T-helper 2 cell treated with Interferon-gamma antibody and Interleukin-4, amounts not matched to agents 5 μg/mL and 100 μg/mL, for 36 hours (primary cell): ENCODE results near the gene TMEFF2.
"Not testable (repeated sequence)": the region's sequence is repeated elsewhere in the genome, so short reads cannot be mapped to it uniquely, and the experiment has no call there.

Experiments used
- DNase-seq: peaks from one replicate; pipeline ENCODE4 v3.0.0; 2021; ENCODE audit warnings: low spot score
- H3K27ac Mint-ChIP-seq: one replicate; pipeline ENCODE4 v1.8.0; 2021; ENCODE audit warnings: mild to moderate bottlenecking, mixed read lengths
- H3K27me3 Mint-ChIP-seq: one replicate; pipeline ENCODE4 v1.8.0; 2021; ENCODE audit warnings: low read depth, mixed read lengths
- H3K36me3 Mint-ChIP-seq: one replicate; pipeline ENCODE4 v1.8.0; 2021; ENCODE audit warnings: low read depth, mixed read lengths
- H3K4me1 Mint-ChIP-seq: one replicate; pipeline ENCODE4 v1.8.0; 2021; ENCODE audit warnings: low read depth, mixed read lengths
- H3K4me3 Mint-ChIP-seq: one replicate; pipeline ENCODE4 v1.8.0; 2022; ENCODE audit warnings: mild to moderate bottlenecking, moderate library complexity, mixed read lengths
- H3K9me3 Mint-ChIP-seq: one replicate; pipeline ENCODE4 v1.8.0; 2021; ENCODE audit warnings: mixed read lengths

TMEFF2 gene

DNA sequence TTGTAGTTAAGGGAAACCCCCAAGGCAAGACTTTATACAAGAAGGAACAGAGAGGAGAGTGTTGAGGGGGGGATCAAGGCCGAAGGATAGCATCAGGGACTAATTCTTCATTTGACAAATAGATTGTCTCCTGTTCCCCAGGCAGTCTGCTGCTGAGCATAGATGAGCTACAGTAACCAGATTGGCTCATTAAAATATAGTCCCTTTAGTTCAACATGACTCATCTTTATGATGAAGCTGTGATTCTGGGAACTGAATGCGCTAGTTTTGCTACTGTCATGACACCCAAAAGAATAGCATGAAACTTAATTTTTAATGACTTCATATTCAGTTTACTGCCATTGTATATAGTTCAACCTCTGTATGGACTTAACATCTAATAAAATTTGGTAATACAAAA, 35.5 kb downstream of the TMEFF2 start:
- Mint-ChIP-seq H3K27me3 (peaks cover 2% of the 10 kb centered on the region), H3K27ac (no peak overlapping the region), H3K4me1 (peaks cover 6% of the 10 kb centered on the region), H3K36me3 (no peaks in the 10 kb centered on the region), H3K4me3 (no peak overlapping the region), H3K9me3 (no peaks in the 10 kb centered on the region)
- DNase-seq, result no peak

DNA sequence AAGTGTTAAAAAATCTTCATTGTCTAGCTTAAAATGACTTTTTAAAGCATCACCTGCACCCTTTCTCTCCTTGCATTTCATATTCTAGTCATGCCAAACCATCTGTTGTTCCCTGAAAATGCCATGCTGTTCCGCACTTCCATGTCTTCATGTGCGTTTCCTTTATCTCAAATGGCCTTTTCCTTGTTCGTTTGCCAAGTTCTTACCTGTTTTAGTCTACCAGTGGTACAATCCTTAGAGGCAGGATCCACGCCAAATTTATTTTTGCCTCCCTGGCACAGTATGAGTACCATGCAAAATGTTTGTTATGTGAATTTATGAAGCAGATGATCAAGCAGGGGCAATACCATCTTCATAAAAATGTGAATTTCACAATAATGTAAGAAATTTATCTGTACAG, 37.0 kb downstream of the TMEFF2 start:
- Mint-ChIP-seq H3K36me3 (no peaks in the 10 kb centered on the region), H3K27me3 (peaks cover 2% of the 10 kb centered on the region), H3K27ac (no peak overlapping the region), H3K4me3 (no peak overlapping the region), H3K4me1 (peaks cover 6% of the 10 kb centered on the region), H3K9me3 (no peaks in the 10 kb centered on the region)
- DNase-seq, result no peak

DNA sequence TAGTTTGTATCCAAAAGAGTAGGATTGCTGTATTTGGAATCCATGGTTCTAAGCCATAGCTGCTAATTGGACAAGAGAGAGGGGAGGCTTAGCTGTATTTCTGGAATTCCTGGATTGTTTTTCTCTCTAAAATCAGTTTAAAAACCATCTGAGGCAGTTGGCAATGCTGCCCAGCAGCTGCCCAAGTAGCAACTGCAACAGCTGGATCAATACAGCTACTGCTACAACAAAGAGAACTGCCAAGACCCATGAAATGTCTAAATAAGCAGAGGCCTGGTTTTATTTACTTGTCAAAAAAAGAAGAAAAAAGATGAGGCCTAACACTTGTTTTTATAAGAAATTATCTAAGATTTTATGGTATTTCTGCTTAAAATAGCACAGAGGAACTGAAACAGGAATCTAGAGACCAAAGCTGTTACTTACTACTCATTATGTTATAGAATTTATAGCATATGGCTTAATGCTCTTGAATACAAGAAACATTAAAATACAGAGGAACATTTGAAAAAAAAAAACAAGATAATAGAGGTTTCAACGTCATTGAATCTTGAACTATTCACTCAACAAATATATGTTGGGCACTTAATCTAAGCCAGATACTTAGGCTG, 39.1 kb downstream of the TMEFF2 start:
- no peak for DNase-seq
- Mint-ChIP-seq H3K36me3 (no peaks in the 10 kb centered on the region), H3K4me1 (no peaks in the 10 kb centered on the region), H3K9me3 (no peaks in the 10 kb centered on the region), H3K4me3 (no peak overlapping the region), H3K27ac (no peak overlapping the region), H3K27me3 (peaks cover 10% of the 10 kb centered on the region)

DNA sequence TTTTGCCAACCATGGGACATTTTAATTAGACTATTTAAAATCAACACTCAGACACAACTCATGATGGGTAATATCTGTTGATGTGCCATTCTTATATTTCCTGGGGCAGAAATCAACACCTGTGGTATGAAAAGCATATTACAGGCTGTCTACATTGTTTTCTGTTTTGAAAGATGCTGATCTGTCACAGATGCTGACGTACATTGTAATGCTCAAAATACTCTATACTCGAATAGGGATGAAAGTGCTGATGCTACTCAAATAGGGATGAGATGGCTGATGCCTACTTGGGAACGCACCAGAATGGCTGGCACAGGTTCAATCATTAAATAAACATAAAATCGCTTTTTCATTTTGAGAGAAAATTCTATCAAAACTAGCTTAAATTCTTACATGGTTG, 41.2 kb downstream of the TMEFF2 start:
- Mint-ChIP-seq H3K27ac (no peak overlapping the region), H3K4me1 (no peaks in the 10 kb centered on the region), H3K4me3 (no peak overlapping the region), H3K36me3 (no peaks in the 10 kb centered on the region), H3K9me3 (no peaks in the 10 kb centered on the region), H3K27me3 (peaks cover 9% of the 10 kb centered on the region)
- no peak for DNase-seq

DNA sequence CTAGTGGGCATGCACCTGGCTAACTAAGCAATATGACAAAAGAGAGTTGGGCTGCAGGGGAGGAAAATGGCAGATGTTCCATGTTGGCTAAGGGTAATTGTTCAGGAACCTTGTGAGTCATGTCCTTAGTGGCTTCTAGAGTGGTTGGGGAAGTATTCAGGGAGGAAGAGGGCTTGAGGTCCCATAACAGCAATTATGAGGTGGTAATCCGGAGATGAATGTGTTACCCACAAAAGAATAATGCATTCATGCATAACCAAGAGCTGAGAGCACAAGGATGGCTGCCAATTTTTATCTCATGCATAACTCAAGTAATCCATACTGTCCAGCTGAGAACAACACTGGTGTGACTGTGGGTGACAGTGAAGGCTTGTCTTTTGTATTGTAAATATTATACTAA, 42.9 kb downstream of the TMEFF2 start:
- no peak for DNase-seq
- no peak overlapping the region for H3K4me3 Mint-ChIP-seq
- no peaks in the 10 kb centered on the region for H3K36me3 Mint-ChIP-seq
- peaks cover 8% of the 10 kb centered on the region for H3K27me3 Mint-ChIP-seq
- H3K9me3 Mint-ChIP-seq, result no peaks in the 10 kb centered on the region
- H3K4me1 Mint-ChIP-seq, result no peaks in the 10 kb centered on the region
- no peak overlapping the region for H3K27ac Mint-ChIP-seq

DNA sequence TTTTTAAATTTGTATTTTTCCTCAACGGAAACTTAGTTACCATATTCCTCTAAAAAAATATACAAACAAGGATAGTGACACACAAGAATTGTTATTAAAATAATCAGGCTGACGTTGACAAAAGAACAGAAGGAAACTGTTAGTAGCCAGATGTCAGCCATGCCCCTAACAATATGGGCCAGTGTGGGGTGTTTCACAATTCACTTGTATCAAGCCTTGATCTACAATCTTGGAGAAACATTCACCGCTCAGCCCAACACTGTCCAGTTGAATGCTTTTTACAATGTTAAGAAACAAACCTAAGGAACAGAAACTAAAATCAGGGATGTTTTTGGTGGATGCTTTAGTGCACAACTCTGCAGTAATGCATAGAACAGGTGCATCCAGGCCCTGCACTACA, 44.6 kb downstream of the TMEFF2 start:
- DNase-seq, result no peak
- no peaks in the 10 kb centered on the region for H3K4me1 Mint-ChIP-seq
- no peak overlapping the region for H3K27ac Mint-ChIP-seq
- H3K36me3 Mint-ChIP-seq, result no peaks in the 10 kb centered on the region
- no peaks in the 10 kb centered on the region for H3K9me3 Mint-ChIP-seq
- no peak overlapping the region for H3K4me3 Mint-ChIP-seq
- peaks cover 10% of the 10 kb centered on the region for H3K27me3 Mint-ChIP-seq

DNA sequence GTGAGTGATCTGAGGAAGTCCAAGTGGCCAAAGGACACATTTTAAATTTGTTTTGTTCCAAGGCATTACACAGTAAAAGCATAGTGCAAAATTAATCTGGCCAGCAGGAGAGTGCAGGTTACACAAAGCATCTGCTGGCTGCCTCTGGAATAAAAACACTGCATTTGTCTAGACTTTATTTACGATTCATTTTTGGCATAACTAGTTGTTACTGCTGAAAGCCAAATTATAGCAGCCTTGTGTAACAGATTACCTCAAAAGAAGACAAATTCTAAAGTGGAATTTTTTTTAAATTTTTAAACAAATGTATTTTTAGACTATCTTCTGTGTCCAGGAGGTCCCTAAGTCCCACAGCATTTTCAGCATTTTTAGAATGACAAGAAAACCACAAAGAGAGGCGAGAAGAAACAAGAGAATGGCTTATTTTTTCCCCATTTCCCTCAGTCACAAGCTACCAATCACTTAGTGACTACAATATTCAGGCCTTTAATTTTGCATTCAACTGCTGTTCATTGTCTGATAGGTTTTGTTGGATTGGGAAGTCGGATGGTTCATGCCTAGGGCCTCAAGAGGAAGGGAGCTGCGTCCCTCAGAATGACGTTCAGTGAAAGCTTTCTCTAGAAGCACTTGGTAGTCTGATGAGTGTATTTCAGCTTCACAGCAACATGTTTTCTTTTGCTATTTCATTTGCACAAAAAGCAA, 46.0 kb downstream of the TMEFF2 start:
- no peak for DNase-seq
- H3K4me3 Mint-ChIP-seq, result no peak overlapping the region
- H3K4me1 Mint-ChIP-seq, result no peaks in the 10 kb centered on the region
- H3K27ac Mint-ChIP-seq, result no peak overlapping the region
- H3K36me3 Mint-ChIP-seq, result no peaks in the 10 kb centered on the region
- H3K27me3 Mint-ChIP-seq, result peaks cover 10% of the 10 kb centered on the region
- no peaks in the 10 kb centered on the region for H3K9me3 Mint-ChIP-seq

DNA sequence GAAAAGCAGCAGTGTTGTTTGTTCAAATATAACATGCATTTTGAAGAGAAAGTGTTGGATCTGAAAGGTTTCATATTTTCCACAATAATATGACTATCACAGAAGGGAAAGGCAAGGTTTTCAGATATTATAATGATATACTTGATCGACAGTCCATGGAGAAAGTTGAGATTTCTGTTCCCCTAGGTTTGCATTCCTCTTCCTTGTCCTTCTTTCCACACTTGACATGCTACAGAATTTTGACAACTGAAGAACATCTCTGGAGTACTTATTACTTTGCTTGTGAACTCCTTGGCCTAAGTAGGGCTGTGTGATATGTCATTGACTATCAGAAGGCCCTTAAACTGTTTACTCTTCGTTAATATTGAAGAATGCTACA, 46.5 kb downstream of the TMEFF2 start:
- Mint-ChIP-seq H3K4me1 (no peaks in the 10 kb centered on the region), H3K36me3 (no peaks in the 10 kb centered on the region), H3K4me3 (no peak overlapping the region), H3K27ac (no peak overlapping the region), H3K9me3 (no peaks in the 10 kb centered on the region), H3K27me3 (peaks cover 10% of the 10 kb centered on the region)
- no peak for DNase-seq

DNA sequence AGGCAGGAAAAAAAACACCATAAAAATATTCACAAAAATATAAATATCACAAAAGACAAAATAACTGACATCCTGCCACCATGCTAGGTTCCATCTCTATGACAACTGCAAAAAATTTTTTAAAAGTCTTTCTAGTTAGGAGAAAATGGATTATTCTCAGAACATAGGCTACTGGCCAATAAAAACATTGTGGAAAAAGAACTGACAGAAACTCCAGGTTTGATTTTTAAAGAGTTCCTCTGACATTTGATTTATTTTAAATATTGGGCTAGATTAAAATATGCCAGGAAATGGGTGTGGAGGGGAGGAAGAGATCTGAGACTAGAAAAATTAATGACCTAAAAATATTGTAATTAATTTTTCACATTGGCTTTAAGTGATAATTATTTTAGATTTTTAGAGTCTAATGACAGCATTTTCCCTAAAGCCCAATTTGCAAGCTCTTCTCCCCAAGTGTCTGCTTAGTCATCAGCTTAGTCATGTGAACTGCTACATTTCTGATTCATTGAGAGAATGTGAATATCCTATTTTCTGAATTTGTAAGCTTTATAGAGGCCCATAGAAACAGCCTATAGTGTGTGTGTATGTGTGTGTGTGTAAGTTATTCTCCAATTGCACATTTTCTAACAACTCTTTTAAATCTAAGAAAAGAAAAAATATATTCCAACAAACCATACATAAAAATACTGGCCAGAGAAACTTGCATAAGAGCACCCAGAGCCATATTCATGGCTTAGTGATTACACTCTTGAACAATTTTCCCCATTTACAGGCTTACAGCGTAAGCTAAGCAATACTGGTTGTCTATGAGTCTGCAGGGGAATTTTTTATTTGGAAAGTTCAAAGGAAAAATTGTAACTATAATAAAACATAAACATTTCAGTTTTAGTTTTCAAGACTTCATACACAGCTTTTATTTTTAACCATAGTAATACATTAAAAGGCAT, 48.4 kb downstream of the TMEFF2 start:
- no peak for DNase-seq
- no peak overlapping the region for H3K4me3 Mint-ChIP-seq
- H3K36me3 Mint-ChIP-seq, result no peaks in the 10 kb centered on the region
- peaks cover 4% of the 10 kb centered on the region for H3K27me3 Mint-ChIP-seq
- H3K9me3 Mint-ChIP-seq, result no peaks in the 10 kb centered on the region
- H3K4me1 Mint-ChIP-seq, result no peaks in the 10 kb centered on the region
- no peak overlapping the region for H3K27ac Mint-ChIP-seq

DNA sequence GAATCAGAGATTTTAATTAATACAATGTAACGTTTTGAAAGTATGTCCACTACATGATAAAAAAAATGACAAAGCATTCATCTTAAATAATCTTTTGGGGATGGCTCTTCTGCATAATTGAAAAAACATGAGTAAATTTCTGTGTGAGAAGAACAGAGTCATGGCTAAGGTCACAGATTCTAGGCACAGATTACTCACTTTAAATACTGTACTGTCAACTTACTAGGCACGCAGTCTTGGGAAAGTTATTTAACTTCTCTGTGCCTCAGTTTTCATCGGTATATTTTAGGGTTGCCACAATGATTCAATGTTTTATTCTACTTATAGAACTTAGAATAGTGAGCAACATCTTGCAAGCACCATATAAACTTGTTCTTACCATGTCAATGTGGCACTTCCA, 49.2 kb downstream of the TMEFF2 start:
- Mint-ChIP-seq H3K9me3 (no peaks in the 10 kb centered on the region), H3K36me3 (no peaks in the 10 kb centered on the region), H3K4me1 (no peaks in the 10 kb centered on the region), H3K27ac (no peak overlapping the region), H3K27me3 (peaks cover 2% of the 10 kb centered on the region), H3K4me3 (no peak overlapping the region)
- no peak for DNase-seq

DNA sequence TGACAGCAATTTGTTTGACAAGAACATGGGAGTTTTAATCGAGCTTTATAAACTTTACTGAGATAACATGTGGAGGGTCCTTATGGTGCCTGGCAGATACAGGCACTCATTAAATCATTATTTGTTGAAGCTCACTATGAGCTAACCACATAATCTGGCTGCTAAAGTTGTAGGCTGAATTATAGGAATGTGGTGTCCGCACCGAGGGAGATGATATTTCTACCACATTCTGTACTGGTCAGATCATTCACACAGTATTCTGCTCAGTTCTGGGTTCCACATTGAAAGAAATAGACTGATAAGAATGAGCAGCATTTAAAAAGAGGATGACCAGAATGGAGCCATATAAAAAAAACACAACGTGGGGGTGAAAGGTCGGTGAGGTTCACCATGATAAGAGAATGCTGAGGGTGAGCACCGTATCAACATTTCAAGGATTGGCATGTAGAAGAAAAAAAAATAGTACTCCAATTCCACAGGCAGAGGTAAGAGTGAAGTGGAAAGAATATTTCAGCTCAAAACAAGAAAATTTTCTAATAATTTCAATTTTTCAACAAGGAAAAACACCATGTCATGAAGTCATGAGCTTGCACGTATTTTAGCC, 54.4 kb downstream of the TMEFF2 start:
- H3K4me3 Mint-ChIP-seq, result no peak overlapping the region
- DNase-seq, result no peak
- no peaks in the 10 kb centered on the region for H3K4me1 Mint-ChIP-seq
- no peaks in the 10 kb centered on the region for H3K36me3 Mint-ChIP-seq
- peaks cover 2% of the 10 kb centered on the region for H3K27me3 Mint-ChIP-seq
- H3K27ac Mint-ChIP-seq, result no peak overlapping the region
- H3K9me3 Mint-ChIP-seq, result no peaks in the 10 kb centered on the region

DNA sequence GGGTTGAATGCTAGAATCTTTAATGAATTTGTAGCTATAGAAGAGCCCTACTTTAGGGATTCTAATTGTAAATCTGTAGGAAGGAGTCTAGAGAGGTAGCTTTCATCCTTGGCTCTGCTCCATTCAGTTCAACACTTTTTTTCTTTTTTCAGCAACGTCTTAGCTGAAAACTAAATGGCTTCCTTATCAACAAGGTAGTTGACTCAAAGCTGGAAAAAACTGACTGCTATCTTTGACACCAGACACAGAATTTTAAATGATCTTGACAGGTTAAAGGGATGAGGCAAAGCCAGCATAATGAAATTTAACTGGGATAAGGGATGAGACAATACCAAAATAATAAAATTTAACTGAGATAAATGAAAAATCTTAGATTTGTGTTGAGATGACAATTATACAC, 54.9 kb downstream of the TMEFF2 start:
- Mint-ChIP-seq H3K36me3 (no peaks in the 10 kb centered on the region), H3K27ac (no peak overlapping the region), H3K4me3 (no peak overlapping the region), H3K27me3 (peaks cover 2% of the 10 kb centered on the region), H3K4me1 (no peaks in the 10 kb centered on the region), H3K9me3 (no peaks in the 10 kb centered on the region)
- DNase-seq, result no peak

DNA sequence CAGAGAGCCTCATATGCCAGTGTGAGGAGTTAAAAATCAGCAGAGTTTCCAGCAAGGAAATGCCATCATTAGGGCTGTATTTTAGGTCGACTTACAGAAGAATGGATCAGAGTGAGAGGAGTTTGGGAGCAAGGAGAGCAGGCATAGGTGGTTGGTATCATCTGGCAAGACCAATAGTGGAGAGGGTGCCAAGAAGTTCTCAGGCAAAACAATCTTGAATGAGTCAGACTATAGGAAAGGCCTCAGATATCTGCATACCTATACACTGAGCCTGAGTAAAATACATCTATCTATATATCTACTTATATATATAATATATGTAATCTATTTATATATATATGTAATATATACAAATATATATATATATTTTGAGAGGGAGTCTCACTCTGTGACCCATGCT, 57.3 kb downstream of the TMEFF2 start:
- Mint-ChIP-seq H3K9me3 (no peaks in the 10 kb centered on the region), H3K27me3 (peaks cover 2% of the 10 kb centered on the region), H3K4me3 (no peak overlapping the region), H3K4me1 (no peaks in the 10 kb centered on the region), H3K27ac (no peak overlapping the region), H3K36me3 (no peaks in the 10 kb centered on the region)
- DNase-seq, result no peak

DNA sequence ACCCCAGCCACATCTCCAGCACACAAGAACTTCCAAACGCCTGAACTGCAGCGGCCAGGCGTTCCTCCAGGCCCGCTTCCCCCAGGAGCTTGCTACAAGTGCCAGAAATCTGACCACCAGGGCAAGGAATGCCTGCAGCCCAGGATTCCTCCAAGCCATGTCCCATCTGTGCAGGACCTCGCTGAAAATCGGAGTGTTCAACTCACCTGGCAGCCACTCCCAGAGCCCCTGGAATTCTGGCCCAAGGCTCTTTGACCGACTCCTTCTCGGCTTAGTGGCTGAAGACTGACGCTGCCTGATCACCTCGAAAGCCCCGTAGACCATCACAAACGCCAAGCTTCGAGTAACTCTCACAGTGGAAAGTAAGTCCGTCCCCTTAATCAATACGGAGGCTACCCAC, 62.1 kb downstream of the TMEFF2 start:
- H3K4me1 Mint-ChIP-seq, H3K36me3 Mint-ChIP-seq, H3K4me3 Mint-ChIP-seq, H3K9me3 Mint-ChIP-seq, DNase-seq, H3K27me3 Mint-ChIP-seq, H3K27ac Mint-ChIP-seq: not testable (repeated sequence)
